Progenitor cell of endocrine pancreas (in vitro differentiated cells): ENCODE results near the gene FLNA. TPM values are rescaled to one million over a fixed set of nuclear protein-coding genes. Genes with fewer than 3 reads are reported as not detected.
A peak's percentile ranks its signal among the peaks of the same experiment; 100 is the strongest.

ENCODE experiments used
- DNase-seq: peaks from one replicate; pipeline ENCODE4 v3.0.0; 2021; ENCODE audit warnings: low spot score; ENCODE audit not compliant: unreplicated experiment
- H3K27ac Mint-ChIP-seq: 2 replicates; pipeline ENCODE4 v1.8.0; 2021; ENCODE audit warnings: mild to moderate bottlenecking, moderate library complexity, mixed read lengths
- H3K27me3 Mint-ChIP-seq: 2 replicates; pipeline ENCODE4 v1.8.0; 2021; ENCODE audit warnings: mixed read lengths
- H3K36me3 Mint-ChIP-seq: 2 replicates; pipeline ENCODE4 v1.8.0; 2022; ENCODE audit warnings: mixed read lengths; ENCODE audit not compliant: insufficient read depth
- H3K4me1 Mint-ChIP-seq: 2 replicates; pipeline ENCODE4 v1.8.0; 2021; ENCODE audit warnings: low read depth, mixed read lengths
- H3K4me3 Mint-ChIP-seq: 2 replicates; pipeline ENCODE4 v1.8.0; 2021; ENCODE audit warnings: low read depth, mild to moderate bottlenecking, moderate library complexity, mixed read lengths
- H3K9me3 Mint-ChIP-seq: 2 replicates; pipeline ENCODE4 v1.8.0; 2021; ENCODE audit warnings: low read depth, mixed read lengths
- CTCF ChIP-seq: fragments of 200-600 bp; sonication (generic); IDR thresholded peaks from one replicate; pipeline ENCODE4 v1.5.0; 2021; ENCODE audit warnings: antibody characterized with exemption, mild to moderate bottlenecking; ENCODE audit not compliant: unreplicated experiment
- total RNA-seq: library from RNA; stranded (reverse); gene quantifications from 2 replicates; pipeline ENCODE4 v1.2.1, GENCODE V29; 2021

FLNA gene
- total RNA-seq, 1 donor from 2014 or later: 777 TPM

GRCh38 chrX:154383359-154384283 is 9.2 kb upstream of the FLNA start:
- Mint-ChIP-seq H3K27ac (no peak overlapping the region), H3K4me1 (peaks cover 9% of the 10 kb centered on the region), H3K27me3 (no peaks in the 10 kb centered on the region), H3K36me3 (peaks cover 2% of the 10 kb centered on the region), H3K9me3 (no peaks in the 10 kb centered on the region), H3K4me3 (no peak overlapping the region)
- DNase-seq: no peak
- TF ChIP-seq CTCF: no peak

GRCh38 chrX:154382483-154383069 is 8.1 kb upstream of the FLNA start:
- peaks cover 2% of the 10 kb centered on the region for H3K36me3 Mint-ChIP-seq
- no peak for DNase-seq
- H3K9me3 Mint-ChIP-seq: no peaks in the 10 kb centered on the region
- no peak overlapping the region for H3K4me3 Mint-ChIP-seq
- no peak for TF ChIP-seq CTCF
- no peak overlapping the region for H3K27ac Mint-ChIP-seq
- H3K4me1 Mint-ChIP-seq: peaks cover 9% of the 10 kb centered on the region
- no peaks in the 10 kb centered on the region for H3K27me3 Mint-ChIP-seq

GRCh38 chrX:154381271-154381670 is 6.8 kb upstream of the FLNA start:
- Mint-ChIP-seq H3K9me3 (peaks cover 2% of the 10 kb centered on the region), H3K36me3 (peaks cover 2% of the 10 kb centered on the region), H3K4me3 (no peak overlapping the region), H3K27ac (no peak overlapping the region), H3K27me3 (no peaks in the 10 kb centered on the region), H3K4me1 (peaks cover 9% of the 10 kb centered on the region)
- no peak for TF ChIP-seq CTCF
- no peak for DNase-seq

GRCh38 chrX:154380787-154381186 is 6.4 kb upstream of the FLNA start:
- Mint-ChIP-seq H3K9me3 (peaks cover 2% of the 10 kb centered on the region), H3K27me3 (no peaks in the 10 kb centered on the region), H3K36me3 (peaks cover 2% of the 10 kb centered on the region), H3K27ac (peak overlapping the region; percentile 95), H3K4me1 (peaks cover 9% of the 10 kb centered on the region), H3K4me3 (peak overlapping the region; percentile 80)
- TF ChIP-seq CTCF: no peak
- DNase-seq: no peak

- no peak for TF ChIP-seq CTCF
- peaks cover 2% of the 10 kb centered on the region for H3K36me3 Mint-ChIP-seq
- no peaks in the 10 kb centered on the region for H3K27me3 Mint-ChIP-seq
- DNase-seq: no peak
- peak overlapping the region; percentile 80 for H3K4me3 Mint-ChIP-seq
- peaks cover 9% of the 10 kb centered on the region for H3K4me1 Mint-ChIP-seq
- H3K9me3 Mint-ChIP-seq: peaks cover 2% of the 10 kb centered on the region
- H3K27ac Mint-ChIP-seq: peak overlapping the region; percentile 95
Measured at GRCh38 chrX:154380153-154380552, 5.7 kb upstream of the FLNA start.
